ENCODE data around the gene OBSCN. TPM values are rescaled to one million over a fixed set of nuclear protein-coding genes. Genes with fewer than 3 reads are reported as not detected.

OBSCN gene
- total and polyA plus RNA-seq, 2 donors (not counting 3 experiments of a cell fraction or from before 2014, with no cell fraction given), result 1.5 to 2.9 TPM

DNA sequence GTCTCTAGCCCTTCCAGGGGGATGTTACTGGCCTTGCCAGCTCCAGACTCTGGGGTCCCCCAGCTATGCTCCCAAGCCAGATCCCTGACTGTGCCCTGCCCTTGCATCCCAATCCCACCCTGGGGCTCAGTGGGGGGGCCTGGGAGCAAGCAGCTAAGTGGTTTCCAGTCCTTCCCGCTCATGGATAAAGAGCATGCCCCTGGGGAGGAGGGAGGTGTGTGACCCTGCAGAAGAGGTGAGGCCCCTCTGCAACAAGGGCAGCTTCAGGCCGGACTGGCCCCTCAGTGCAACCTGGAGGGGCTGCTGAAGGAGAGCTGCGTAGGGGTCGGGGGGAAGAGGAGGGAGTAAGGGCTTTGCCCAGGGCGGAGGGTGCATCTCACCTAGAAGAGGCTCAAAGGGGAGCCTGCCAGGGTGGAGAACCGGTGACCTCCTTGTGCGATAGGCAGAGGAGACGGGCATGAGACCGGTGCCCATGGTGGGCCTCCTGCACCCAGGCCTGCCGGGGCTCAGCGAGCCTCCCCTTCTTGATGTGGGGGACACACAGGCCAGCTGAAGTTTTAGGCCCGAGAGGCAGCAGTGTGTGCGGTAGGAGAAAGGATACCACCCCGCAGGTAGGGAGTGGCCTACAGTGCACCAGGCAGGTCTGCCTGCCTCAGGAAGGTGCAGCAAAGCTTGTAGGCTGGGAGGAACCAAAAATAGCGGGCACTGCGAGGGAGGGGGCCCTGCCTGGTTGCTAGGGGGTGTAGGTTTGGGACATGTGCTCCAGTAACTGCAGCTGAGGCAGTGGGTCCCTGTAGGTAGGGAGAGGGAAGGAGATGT is 3.1 kb downstream of the OBSCN start:
- Histone ChIP-seq H2AFZ (ENCODE audit: low read depth, low read length) (no peak overlapping the region), H3K4me1 (ENCODE audit: control insufficient read depth, extremely low read depth, insufficient read depth, low read length) (no peaks in the 10 kb centered on the region), H4K20me1 (replicated peaks; ENCODE audit: control insufficient read depth, extremely low read depth, insufficient read depth, low read length) (no peaks in the 10 kb centered on the region), H3K36me3 (ENCODE audit: control insufficient read depth in 2 of 2, extremely low read depth in 1 of 2, insufficient read depth in 2 of 2, low read length in 2 of 2) (no peaks in the 10 kb centered on the region), H3K4me3 (replicated peaks in 1 of 3; ENCODE audit: insufficient read depth in 1 of 3, low read depth in 1 of 3, low read length in 3 of 3) (no peak overlapping the region), H3K79me2 (ENCODE audit: control insufficient read depth, insufficient read depth, low read length) (no peaks in the 10 kb centered on the region), H3K9me1 (replicated peaks; ENCODE audit: control insufficient read depth, extremely low read depth, insufficient read depth, low read length) (no peaks in the 10 kb centered on the region), H3K9ac (replicated peaks; ENCODE audit: extremely low read depth, insufficient read depth, low read length) (no peak overlapping the region), H3K27ac (ENCODE audit: insufficient read depth, low read depth, low read length) (no peak overlapping the region), H3K27me3 (ENCODE audit: control insufficient read depth in 2 of 2, insufficient read depth in 2 of 2, low read length in 2 of 2) (peaks cover 4 to 16% of the 10 kb centered on the region in 2 experiments), H3K4me2 (ENCODE audit: insufficient read depth, low read length) (no peak overlapping the region), H3K9me3 (replicated peaks; ENCODE audit: control insufficient read depth, insufficient read depth, low read length) (no peaks in the 10 kb centered on the region)
- no TSS peak for BruUV-seq (replicated peaks)
- ChIA-PET POLR2A (no interaction called here), CTCF (interaction anchor here (0.6 to 1.2 kb wide), 2 partner anchors 26 to 211 kb away, joined by 3 read pairs; no protein-coding TSS in a partner anchor)
- TF ChIP-seq FOS (IDR thresholded peaks at IDR 0.05; ENCODE audit: borderline replicate concordance, insufficient read depth, low read length) (no peak), MAX (IDR thresholded peaks at IDR 0.05; ENCODE audit: insufficient read depth, insufficient read length) (no peak), JUN (IDR thresholded peaks at IDR 0.05; ENCODE audit: borderline replicate concordance, insufficient read depth, insufficient read length, low read depth) (no peak), GATA2 (IDR thresholded peaks at IDR 0.05; ENCODE audit: insufficient read depth, insufficient read length, low read depth, low read length) (no peak), POLR2A (IDR thresholded peaks at IDR 0.05; ENCODE audit: low read depth, low read length) (no peak), EZH2 (IDR thresholded peaks at IDR 0.05; ENCODE audit: borderline replicate concordance, low read depth, low read length, severe bottlenecking) (no peak), MYC (IDR thresholded peaks at IDR 0.05; ENCODE audit: low read depth, low read length) (no peak), POLR2AphosphoS5 (IDR thresholded peaks at IDR 0.05; ENCODE audit: insufficient read depth, low read depth, low read length) (no peak)
- TF ChIP-seq, protein P1, sequence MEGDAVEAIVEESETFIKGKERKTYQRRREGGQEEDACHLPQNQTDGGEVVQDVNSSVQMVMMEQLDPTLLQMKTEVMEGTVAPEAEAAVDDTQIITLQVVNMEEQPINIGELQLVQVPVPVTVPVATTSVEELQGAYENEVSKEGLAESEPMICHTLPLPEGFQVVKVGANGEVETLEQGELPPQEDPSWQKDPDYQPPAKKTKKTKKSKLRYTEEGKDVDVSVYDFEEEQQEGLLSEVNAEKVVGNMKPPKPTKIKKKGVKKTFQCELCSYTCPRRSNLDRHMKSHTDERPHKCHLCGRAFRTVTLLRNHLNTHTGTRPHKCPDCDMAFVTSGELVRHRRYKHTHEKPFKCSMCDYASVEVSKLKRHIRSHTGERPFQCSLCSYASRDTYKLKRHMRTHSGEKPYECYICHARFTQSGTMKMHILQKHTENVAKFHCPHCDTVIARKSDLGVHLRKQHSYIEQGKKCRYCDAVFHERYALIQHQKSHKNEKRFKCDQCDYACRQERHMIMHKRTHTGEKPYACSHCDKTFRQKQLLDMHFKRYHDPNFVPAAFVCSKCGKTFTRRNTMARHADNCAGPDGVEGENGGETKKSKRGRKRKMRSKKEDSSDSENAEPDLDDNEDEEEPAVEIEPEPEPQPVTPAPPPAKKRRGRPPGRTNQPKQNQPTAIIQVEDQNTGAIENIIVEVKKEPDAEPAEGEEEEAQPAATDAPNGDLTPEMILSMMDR (IDR thresholded peaks at IDR 0.05; ENCODE audit: extremely low read depth in 1 of 2, insufficient read depth in 1 of 2, low read depth in 1 of 2, low read length in 2 of 2), result no peak
- intact Hi-C loops (cut with micrococcal nuclease), result loop anchor here (10.0 kb wide), 1 partner anchor 216 kb away; no protein-coding TSS in a partner anchor
- dilution Hi-C loops (cut with MboI; ENCODE audit: extremely low pct_ligation_motif_present, low sequenced_read_pairs), result no loop called here
- FAIRE-seq (no peak), DNase-seq (ENCODE audit: low read depth, low spot score) (no peak)
